Activated CD4-positive, alpha-beta T cell treated with anti-CD3 and anti-CD28 coated beads for 24 hours (primary cell): Measurements from ENCODE around the gene ATXN3L.

ENCODE experiments used
- DNase-seq, 2 donors: peaks; one replicate each; pipeline ENCODE4 v3.0.0-alpha.2; 2020; ENCODE audit warnings: low read depth in 2 of 2

ATXN3L gene

GRCh38 chrX:13268874-13269273 is 51.0 kb downstream of the ATXN3L start:
- DNase-seq, result no peak
